EL (cell line): ENCODE data around the gene MYOM3.

Source experiments
- DNase-seq: peaks from one replicate; pipeline ENCODE4 v3.0.0-alpha.2; 2016

Gene MYOM3

GRCh38 chr1:24111996-24112779, at the start of gene MYOM3:
MYOM3 (minus strand) TSS chr1:24112135; CDS start chr1:24108636, 3,499 bp downstream.
- DNase-seq = peak; percentile 47

GRCh38 chr1:24161270-24161669, 49.3 kb upstream of the MYOM3 start:
- DNase-seq = no peak

- DNase-seq = no peak
Measured at GRCh38 chr1:24159366-24159765, 47.4 kb upstream of the MYOM3 start.

GRCh38 chr1:24157918-24158481, 46.1 kb upstream of the MYOM3 start:
- peak; percentile 18 for DNase-seq

GRCh38 chr1:24156542-24157260, 44.8 kb upstream of the MYOM3 start:
- no peak for DNase-seq

GRCh38 chr1:24155011-24155782, 43.3 kb upstream of the MYOM3 start:
- no peak for DNase-seq

- DNase-seq = no peak
Measured at GRCh38 chr1:24154215-24154614, 42.3 kb upstream of the MYOM3 start.

GRCh38 chr1:24152631-24153494, 40.9 kb upstream of the MYOM3 start:
- no peak for DNase-seq

- no peak for DNase-seq
Measured at GRCh38 chr1:24151175-24151533, 39.2 kb upstream of the MYOM3 start.

- DNase-seq = peak; percentile 76
Measured at GRCh38 chr1:24150234-24151174, 38.6 kb upstream of the MYOM3 start.

- peak; percentile 78 for DNase-seq
Measured at GRCh38 chr1:24149866-24150233, 37.9 kb upstream of the MYOM3 start.

- no peak for DNase-seq
Measured at GRCh38 chr1:24147816-24148215, 35.9 kb upstream of the MYOM3 start.

- DNase-seq = no peak
Measured at GRCh38 chr1:24147194-24147593, 35.3 kb upstream of the MYOM3 start.

- peak; percentile 27 for DNase-seq
Measured at GRCh38 chr1:24142546-24143534, 30.9 kb upstream of the MYOM3 start, which contains the start of gene IL22RA1. IL22RA1 (minus strand) TSS chr1:24143140; CDS start chr1:24143082, 58 bp downstream.

GRCh38 chr1:24141311-24141997, 29.5 kb upstream of the MYOM3 start:
- no peak for DNase-seq

GRCh38 chr1:24140741-24141181, 28.8 kb upstream of the MYOM3 start:
- no peak for DNase-seq

GRCh38 chr1:24139841-24140425, 28.0 kb upstream of the MYOM3 start:
- DNase-seq = no peak

- no peak for DNase-seq
Measured at GRCh38 chr1:24139222-24139489, 27.2 kb upstream of the MYOM3 start.
